ENCODE data around the gene CAMK1D. TPM values are rescaled to one million over a fixed set of nuclear protein-coding genes. Genes with fewer than 3 reads are reported as not detected.
A peak's percentile ranks its signal among the peaks of the same experiment; 100 is the strongest.

Gene CAMK1D
- total RNA-seq, 1 donor from 2014 or later, result 3.1 TPM

DNA sequence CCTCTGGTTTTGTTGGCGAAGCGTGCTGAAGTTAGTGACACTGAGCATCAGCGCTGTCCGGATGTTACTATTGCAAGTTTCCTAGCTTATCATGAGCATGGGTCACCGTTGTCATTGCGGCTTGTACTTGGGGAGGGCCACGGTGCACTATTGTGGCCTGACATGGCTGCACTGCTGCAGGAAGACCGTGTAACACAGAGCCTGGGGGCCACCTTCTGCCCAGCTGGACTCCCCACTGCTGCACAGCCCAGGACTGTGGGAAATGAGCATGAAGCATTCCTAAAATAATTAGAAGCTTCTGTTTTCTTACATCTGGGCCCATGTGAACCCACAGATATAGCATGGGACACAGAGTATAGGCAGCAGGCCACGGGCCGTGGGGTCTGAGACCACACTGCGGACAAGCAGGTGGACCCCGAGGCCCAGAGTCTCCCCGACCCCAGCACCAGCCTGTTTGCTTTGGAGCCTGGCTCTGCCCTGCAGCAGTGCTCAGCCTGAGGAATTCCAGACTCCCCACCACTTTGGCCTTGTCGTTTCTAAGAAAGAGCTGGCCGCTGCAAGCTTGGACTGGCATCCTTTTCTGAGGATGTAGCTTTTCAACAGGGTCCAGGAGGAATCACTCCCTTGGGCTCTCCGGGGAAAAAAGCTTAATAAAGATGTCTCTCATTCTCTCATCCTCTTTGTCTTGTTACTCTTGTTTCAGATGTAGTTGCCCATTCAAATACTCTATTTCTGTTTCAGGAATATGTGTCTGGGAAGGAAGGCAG is 473.0 kb downstream of the CAMK1D start:
- DNase-seq (ENCODE audit: low spot score), result peak; percentile 61

- no peak for DNase-seq (ENCODE audit: low spot score)
Measured at GRCh38 chr10:12822893-12823170, 473.5 kb downstream of the CAMK1D start.

- DNase-seq (ENCODE audit: low spot score), result peak; percentile 80
Measured at GRCh38 chr10:12823328-12823727, 474.0 kb downstream of the CAMK1D start.

DNA sequence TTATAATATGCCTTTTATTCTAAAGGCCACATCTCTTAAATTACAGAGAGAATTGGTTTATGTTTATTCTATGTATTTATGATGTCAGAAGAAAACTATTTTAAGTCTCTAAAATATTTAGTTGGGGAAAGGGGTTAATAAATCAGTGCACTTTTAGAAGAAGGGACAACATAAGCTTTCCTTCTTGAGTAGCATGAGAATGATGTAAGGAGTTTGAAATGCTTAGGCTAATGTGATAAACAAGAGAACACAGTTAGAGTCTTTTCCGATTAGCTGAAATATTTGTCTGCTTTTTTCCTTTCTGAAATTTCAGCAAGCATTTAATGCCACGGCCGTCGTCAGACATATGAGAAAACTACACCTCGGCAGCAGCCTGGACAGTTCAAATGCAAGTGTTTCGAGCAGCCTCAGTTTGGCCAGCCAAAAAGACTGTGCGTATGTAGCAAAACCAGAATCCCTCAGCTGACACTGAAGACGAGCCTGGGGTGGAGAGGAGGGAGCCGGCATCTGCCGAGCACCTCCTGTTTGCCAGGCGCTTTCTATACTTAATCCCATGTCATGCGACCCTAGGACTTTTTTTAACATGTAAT is 476.0 kb downstream of the CAMK1D start:
- peak; percentile 77 for DNase-seq (ENCODE audit: low spot score)

- peak; percentile 80 for DNase-seq (ENCODE audit: low spot score)
Measured at GRCh38 chr10:12826800-12827372, 477.5 kb downstream of the CAMK1D start.

- no peak for DNase-seq (ENCODE audit: low spot score)
Measured at GRCh38 chr10:12828736-12829135, 479.4 kb downstream of the CAMK1D start.

GRCh38 chr10:12829831-12830390 is 480.6 kb downstream of the CAMK1D start:
- no peak for DNase-seq (ENCODE audit: low spot score)

GRCh38 chr10:12832096-12832495 is 482.7 kb downstream of the CAMK1D start:
- no peak for DNase-seq (ENCODE audit: low spot score)

GRCh38 chr10:12833451-12833850 is 484.1 kb downstream of the CAMK1D start:
- DNase-seq (ENCODE audit: low spot score), result no peak

GRCh38 chr10:12834116-12834665 is 484.8 kb downstream of the CAMK1D start:
- no peak for DNase-seq (ENCODE audit: low spot score)

DNA sequence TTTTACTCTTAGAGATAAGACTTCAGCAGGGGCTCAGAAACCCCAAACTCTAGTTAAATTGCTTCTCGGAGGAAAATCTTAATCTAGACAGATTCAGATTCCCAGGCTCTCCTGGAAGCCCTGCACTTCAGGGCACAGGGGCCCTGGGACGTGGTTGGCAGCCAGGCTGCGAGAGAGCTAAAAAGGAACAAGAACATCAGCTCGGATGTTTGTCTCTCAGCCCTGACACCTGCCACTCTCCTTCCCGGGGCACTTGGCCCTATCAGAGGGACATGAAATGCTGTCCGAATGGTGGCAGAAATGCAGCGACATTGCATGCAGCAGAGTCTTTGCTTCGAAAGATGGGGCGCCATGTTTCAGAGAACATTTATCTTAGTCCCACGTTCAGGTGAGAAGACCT is 485.4 kb downstream of the CAMK1D start:
- DNase-seq (ENCODE audit: low spot score), result no peak

DNA sequence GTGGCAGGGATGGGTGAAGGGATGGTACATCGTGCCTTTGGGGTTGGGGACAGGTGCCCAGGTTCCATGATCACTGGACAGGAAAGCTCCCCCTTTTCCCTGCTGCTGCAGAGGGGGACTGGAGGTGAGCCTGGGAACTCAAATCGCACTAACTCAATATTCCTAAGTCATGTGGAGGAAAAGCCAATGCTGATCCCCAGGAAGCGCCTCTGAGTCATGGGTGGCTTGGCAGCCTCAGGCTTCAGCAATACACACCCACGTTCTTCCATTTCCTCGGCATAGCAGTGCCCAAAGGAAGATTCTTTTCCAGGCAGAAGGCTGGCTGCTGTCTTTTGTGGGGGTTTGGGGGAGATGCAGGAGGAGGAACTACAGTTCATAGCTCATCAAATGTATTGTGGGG is 486.4 kb downstream of the CAMK1D start:
- DNase-seq (ENCODE audit: low spot score), result peak; percentile 65

DNA sequence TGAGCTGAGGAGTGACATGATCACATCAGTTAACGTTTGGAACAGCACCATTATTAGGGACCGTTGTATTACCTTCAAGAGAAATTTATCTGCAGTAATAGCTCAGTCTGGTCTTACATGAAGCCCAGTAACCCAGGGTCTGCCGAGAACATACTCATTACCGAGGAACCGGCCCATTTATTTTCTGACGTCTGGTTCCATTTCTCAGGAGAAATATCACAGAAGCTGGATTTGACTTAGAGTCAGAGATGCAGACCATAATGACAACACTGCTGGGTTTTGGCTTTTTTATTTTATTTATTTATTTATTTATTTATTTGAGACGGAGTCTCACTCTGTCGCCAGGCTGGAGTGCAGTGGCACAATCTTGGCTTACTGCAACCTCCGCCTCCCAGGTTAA is 489.0 kb downstream of the CAMK1D start:
- no peak for DNase-seq (ENCODE audit: low spot score)

DNA sequence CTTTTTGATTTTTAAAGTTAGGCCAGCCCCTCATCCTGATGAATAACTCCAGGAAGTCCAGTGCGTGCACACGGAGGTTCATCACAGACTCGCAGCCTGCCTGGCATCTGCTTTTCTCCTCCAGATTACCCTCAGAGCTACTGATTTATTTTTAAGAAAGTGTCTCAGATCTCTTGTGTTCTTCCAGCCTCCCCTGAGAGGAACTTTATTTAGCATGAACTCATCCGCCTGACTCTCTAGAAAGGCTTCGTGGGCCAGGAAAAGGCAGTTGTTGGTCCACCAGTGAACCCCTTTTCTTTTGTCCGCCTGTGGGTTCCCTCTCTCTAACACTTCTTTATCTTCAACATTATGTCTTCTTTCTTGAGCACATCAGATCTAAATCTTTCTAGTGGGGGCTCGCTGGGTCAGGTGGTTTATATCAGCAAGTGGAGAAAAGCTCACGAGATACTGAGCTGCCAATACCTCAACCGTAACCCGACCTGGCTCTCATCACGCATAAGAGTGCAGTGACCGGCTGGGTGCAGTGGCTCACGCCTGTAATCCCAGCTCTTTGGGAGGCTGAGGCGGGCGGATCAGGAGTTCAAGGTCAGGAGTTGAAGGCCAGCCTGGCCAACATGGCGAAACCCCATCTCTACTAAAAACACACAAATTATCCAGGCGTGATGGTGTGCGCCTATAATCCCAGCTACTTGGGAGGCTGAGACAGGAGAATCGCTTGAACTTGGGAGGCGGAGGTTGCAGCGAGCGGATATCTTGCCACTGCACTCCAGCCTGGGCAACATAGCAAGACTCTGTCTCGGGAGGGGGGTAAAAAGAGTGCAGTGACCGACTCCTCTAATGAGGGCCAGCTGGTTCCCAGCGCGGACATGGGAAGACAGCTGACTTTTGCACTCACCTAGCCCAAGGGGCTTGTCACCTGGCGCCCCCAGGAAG is 489.9 kb downstream of the CAMK1D start:
- no peak for DNase-seq (ENCODE audit: low spot score)

DNA sequence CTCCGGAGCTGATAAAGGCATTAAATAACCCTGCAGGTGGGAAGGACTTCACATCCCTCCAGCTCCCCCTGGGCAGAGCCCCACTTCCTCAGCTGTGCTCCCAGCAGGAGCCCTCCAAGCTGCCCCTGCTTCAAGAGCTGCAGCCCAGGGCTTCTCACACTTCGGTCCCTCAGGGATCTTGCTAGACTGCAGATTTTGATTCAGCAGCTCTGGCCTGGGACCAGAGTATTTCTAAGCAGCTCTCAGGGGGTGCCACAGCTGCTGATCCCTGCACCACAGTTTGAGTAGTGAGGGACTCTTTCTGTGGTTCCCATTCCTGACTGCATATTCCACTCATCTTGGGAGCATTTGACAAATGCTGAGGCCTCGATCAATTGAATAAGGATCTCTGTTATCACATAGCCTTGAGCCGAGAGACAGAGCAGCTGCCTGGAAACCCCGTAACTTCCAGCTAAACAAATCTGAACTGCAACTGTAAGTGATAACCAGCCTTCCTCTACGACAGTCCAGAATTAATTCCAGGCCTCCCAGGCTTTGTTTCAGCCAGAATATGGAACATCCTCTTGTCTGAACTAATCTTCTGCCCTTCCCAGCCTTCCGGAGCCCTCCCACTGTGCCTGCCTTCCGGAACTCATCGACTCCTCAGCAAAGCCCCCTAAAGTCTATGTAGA is 490.7 kb downstream of the CAMK1D start:
- peak; percentile 74 for DNase-seq (ENCODE audit: low spot score)

- DNase-seq (ENCODE audit: low spot score), result no peak
Measured at GRCh38 chr10:12841426-12841825, 492.1 kb downstream of the CAMK1D start.

- DNase-seq (ENCODE audit: low spot score), result no peak
Measured at GRCh38 chr10:12841826-12842225, 492.5 kb downstream of the CAMK1D start.

- no peak for DNase-seq (ENCODE audit: low spot score)
Measured at GRCh38 chr10:12842310-12842709, 493.0 kb downstream of the CAMK1D start.

DNA sequence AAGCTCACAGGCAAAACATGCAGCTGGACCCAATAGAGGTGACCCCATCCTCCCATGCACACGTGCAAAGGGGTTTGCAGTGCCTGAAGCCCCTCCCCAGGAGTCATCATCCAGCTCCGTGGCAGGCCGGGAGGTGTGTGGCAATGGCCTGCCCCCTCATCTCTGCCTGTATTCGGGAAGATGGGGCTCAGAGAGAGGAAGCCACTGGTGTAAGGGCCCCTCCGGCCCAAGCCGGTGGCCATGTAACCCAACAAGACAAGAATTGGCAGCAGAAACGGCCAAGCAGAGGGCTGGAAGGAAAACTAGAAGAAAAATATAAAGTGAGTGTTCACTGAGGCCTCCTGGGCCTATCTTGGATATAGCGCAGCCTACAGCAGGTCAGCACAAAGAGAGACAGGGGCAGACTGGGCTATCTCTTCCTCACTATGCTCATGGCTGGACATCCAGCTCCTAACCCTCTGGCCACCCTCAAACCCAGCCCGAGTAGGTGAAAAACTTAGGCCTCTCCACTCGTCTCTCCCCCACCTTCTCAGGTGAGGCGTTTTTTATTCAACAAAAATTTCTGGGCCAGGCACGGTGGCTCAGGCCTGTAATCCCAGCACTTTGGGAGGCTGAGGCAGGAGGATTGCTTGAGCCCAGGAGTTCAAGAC is 494.1 kb downstream of the CAMK1D start:
- no peak for DNase-seq (ENCODE audit: low spot score)

DNA sequence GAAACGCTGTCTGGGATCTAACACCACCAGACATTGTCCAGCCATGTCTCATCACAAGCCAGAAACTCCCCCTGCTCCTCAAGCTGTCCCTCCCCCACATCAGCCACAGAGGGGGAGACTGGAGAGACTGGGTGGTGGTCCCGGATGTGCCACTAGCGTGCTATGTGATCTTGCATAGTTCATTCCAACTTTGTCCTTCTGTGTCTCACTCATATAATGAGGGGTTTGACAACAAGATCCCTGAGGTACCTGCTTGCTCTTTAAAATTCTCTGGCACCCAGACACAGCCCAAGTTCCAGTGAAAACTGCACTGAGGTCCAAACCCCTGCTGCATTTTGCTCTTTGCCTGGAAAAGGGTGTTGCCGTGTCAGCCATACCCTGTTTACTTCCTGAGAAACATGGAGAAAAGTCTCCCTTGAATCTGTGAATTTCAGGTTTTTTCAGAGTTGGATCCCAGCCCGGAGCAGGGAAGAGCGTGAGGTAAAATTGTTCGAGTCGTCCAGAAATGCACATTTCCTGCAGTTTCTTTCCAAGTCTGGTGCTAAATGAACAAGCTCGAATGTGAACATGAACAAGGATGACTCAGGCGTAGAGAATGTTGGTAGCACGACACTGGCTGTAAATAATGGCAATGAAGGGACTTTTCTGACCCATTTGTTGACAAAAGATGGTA is 495.6 kb downstream of the CAMK1D start:
- DNase-seq (ENCODE audit: low spot score), result peak; percentile 95
